Stimulated activated CD8-positive, alpha-beta memory T cell treated with anti-CD3 and anti-CD28 coated beads, Interleukin-4, amount 100 ng/mL, for 48 hours (primary cell): ENCODE results near the gene SSUH2.
A peak's percentile ranks its signal among the peaks of the same experiment; 100 is the strongest.
"Not testable (repeated sequence)": the region's sequence is repeated elsewhere in the genome, so short reads cannot be mapped to it uniquely, and the experiment has no call there.

Experiments used
- DNase-seq: peaks from one replicate; pipeline ENCODE4 v3.0.0-alpha.2; 2020

The SSUH2 gene

DNA sequence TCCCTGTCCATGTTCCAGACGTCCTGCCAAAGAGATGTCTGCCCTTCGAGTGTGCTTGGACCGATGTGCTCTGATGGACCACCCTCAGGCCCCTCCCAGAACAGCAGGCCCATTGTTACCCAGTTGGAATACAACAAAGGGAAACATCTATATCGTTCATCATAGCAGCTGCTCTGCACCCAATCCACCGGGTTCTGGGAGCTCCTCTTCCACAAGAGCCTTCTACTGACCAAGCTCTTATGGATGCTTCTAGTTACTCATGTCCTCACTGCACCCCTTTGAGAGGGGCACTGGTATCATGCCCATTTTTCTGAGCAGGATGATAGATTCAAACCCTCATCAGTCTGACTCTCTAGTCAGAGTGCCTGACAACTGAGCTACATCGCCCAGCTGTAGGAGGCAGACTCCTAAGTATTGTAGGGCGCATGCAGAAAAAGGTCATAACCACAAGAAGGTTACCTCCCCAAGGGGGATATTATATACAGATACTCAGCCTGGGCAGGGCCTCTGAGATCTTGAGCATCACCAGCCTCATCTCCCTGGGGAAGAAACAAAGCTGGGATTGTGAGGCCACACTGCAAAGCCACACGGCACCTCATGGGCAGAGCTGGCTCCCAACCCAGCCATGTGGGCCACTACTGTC is at the start of gene SSUH2:
SSUH2 (minus strand) TSS at position 51 of the 643 bp plus-strand sequence; CDS start at position 11, 40 bp downstream.
- no peak for DNase-seq

GRCh38 chr3:8691295-8691694 is 46.7 kb upstream of the SSUH2 start:
- DNase-seq: not testable (repeated sequence)

- not testable (repeated sequence) for DNase-seq
Observed at GRCh38 chr3:8684992-8685391, 40.4 kb upstream of the SSUH2 start.

DNA sequence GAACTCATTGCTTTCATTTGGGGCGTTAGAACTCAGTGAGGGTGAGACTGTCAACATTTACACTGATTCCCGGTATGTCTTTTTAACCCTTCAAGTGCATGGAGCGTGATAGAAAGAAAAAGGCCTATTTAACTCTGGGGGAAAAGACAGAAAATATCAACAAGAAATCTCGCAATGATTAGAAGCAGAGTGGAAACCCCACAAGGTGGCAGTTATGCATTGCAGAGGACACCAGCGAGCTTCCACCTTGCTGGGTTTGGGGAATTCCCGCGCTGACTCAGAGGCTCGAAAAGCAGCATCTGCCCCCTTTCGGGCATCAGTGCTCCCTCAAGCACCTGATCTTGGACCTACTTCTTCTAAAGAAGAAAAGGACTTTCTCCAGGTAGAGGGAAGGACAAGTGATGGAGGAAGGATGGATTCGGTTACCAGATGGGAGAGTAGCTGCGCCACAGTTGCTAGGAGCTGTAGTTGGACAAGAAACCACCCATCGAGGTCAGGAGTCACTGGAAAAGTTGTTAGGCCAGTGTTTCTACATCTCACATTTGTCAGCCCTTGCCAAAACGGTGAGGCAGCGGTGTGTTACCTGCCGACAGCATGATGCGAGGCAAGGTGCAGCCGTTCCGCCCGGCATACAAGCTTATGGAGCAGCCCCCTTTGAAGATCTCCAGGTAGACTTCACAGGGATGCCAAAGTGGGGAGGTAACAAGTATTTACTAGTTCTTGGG is 38.4 kb upstream of the SSUH2 start:
- peak; percentile 32 for DNase-seq

GRCh38 chr3:8681881-8682538 is 37.4 kb upstream of the SSUH2 start:
- DNase-seq: not testable (repeated sequence)

DNA sequence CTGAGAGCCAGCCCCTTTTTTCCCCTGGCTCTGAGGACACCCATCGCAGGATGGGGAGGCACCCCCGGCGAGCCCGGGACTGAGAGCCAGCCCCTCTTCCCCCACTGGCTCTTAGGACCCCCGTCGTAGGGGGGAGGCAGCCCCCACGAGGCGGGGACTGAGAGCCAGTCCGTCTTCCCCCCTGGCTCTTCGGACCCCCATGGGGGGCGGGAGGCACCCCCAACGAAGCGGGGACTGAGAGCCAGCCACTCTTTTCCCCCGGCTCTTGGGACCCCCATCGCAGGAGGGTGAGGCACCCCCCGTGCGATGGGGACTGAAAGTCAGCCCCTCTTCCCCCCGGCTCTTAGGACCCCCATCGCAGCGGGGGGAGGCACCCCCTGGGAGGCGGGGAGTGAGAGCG is 36.8 kb upstream of the SSUH2 start:
- DNase-seq: no peak

- not testable (repeated sequence) for DNase-seq
Observed at GRCh38 chr3:8679817-8680553, 35.4 kb upstream of the SSUH2 start.

DNA sequence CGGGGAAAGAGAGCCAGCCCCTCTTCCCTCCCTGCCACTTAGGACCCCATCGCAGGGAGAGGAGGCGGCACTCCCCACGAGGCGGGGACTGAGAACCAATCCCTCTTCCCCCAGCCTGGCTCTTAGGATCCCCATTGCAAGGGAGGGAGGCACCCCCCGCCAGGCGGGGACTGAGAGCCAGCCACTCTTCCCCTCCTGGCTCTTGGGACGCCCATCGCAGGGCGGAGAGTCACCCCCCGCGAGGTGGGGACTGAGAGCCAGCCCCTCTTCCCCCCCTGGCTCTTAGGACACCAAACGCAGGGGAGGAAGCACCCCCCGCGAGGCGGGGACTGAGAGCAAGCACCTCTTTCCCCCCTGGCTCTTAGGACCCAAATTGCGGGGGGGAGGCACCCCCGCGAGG is 34.2 kb upstream of the SSUH2 start:
- DNase-seq: no peak

DNA sequence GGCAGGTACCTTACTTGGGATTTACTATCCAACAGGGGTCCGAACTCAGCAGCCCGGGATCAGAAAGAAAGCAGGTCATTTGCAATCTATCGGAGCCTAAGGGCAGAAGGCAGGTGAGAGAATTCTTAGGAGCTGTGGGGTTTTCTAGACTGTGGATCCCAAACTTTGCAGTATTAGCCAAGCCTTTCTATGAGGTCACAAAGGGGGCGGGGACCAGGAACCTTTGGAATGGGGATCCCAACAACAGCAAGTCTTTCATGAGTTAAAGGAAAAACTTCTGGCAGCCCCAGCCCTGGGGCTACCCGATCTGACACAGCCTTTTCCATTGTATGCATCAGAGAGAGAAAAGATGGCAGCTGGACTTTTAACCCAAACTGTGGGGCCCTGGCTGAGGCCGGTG is 32.7 kb upstream of the SSUH2 start:
- DNase-seq: not testable (repeated sequence)

GRCh38 chr3:8675591-8675990 is 31.0 kb upstream of the SSUH2 start:
- DNase-seq: not testable (repeated sequence)

GRCh38 chr3:8673083-8673737 is 28.6 kb upstream of the SSUH2 start:
- no peak for DNase-seq

- DNase-seq: no peak
Observed at GRCh38 chr3:8669019-8669418, 24.4 kb upstream of the SSUH2 start.

DNA sequence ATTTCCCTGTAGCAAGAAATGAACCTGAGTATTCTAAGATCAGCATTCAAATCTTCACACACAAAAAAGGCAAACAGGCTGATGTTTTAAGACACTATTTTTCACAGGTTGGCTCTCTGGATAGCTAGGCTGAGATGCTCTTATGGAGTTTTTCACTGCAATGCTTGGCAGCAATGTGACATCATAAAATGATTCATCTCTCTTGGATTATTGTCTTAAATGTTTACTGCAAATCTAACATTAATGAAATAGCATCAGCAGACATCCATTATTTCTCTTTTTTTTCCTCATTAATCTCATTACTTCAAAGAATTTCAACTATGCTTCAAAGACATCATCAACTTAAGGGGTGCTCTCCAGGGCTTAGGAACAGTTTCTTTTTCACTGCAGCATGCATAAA is 23.6 kb upstream of the SSUH2 start:
- DNase-seq: no peak

DNA sequence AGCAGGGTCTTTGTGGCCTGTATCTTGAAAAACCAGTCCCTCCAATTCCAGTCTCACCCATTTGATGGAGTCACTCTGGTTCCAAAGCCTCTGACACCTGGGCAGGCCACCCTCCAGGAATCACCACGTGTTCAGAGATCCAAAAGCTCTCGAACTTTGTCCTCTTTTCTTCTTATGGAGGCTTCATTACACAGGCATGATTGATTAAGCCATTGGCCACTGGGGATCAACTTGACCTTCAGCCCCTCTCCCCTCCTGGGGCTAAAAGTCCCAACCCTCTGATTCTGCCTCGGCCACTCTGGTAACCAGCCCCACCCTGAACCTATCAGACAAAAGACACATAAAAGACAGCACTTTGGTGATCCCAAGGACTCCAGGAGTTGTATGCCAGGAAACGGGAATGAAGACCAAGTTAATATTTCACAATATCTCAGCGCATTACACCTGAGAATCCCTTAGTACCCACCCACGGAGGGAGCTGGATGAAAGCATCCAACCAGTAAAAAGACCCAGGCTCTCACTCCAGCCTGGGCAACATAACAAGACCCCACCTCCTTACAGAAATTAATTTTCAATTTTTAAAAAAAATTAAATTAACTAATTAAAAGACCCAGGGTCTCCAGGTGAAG is 23.0 kb upstream of the SSUH2 start:
- DNase-seq: no peak

DNA sequence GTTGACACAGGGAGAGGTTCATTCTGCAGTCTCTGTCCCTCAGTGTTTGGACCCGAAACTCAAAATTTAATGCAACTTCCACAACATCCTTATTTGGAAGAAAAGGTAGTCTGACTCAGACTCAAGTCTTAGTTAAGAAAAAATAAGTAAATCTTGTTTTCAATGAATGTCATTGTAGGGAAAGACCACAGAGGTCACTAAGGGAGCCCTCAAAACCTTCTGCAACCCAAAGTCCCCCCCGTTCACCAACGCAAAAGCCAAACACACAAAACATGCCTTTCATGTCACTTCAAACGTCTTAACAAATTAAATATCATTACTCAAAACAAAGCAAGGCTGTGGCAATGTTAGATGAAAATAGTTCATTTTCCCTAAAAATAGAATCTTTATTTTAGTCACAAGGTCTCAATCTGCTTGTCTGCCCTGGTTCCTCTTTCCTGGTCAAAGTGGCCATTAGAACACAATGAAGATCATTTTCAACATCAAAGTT is 20.9 kb upstream of the SSUH2 start:
- no peak for DNase-seq

DNA sequence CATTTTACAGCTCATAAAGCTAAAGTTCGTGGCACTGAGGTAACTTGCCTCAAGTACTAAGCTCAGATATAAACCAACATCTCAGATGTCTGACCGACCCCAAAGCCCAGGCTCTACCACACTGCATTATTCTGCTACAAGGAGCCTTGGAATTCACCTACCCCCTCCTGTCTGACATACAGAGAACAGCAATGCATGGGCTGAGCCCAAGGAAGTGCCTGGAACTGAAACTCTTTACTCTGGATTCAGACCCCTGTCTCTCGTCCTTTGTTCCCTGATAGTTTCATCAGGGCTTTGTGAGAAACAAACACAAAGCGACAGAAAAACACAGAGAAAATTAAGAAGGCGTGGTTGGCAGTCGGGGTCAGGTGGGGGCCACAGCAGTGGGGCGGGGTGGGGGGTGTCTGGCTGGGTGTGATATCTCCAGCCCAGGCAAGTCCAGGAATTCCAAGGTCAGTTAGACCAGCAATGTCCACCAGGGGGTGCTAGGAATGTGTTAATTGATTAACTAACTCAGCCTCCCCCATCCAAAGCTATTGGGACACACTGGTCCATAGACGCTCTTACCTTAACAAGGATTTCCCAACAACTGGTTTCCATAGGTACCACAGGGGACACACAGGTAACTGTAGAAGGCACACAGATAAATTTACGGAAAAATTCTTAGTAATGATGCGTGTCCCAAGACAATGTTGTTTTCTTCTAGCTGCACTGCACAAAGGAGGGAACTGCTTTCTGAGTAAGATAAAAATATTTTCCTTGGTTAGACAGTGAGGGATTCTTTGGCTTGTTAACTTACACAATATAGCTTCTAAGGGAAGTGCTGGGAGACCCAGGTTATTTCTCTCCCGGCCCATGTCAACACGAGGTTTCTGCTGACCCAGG is 18.8 kb upstream of the SSUH2 start:
- DNase-seq: peak; percentile 77

DNA sequence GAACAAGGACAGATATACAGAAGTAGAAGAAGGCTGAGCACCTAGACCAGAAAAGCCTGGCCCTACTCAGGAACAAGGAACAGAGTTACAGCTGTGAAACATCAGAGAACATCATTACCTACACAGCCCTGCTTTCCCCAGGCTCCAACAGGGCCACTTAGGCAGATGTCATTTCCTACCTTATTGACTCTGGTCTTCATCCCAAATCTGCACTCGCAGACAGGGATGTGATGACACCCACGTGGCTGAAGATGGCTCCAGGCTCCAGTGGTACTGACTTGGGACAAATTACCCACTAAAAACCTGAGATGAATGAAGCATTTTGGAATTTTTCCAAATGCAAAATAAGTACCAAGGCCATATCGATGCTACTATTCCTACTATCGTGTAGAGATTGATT is 18.0 kb upstream of the SSUH2 start:
- no peak for DNase-seq

DNA sequence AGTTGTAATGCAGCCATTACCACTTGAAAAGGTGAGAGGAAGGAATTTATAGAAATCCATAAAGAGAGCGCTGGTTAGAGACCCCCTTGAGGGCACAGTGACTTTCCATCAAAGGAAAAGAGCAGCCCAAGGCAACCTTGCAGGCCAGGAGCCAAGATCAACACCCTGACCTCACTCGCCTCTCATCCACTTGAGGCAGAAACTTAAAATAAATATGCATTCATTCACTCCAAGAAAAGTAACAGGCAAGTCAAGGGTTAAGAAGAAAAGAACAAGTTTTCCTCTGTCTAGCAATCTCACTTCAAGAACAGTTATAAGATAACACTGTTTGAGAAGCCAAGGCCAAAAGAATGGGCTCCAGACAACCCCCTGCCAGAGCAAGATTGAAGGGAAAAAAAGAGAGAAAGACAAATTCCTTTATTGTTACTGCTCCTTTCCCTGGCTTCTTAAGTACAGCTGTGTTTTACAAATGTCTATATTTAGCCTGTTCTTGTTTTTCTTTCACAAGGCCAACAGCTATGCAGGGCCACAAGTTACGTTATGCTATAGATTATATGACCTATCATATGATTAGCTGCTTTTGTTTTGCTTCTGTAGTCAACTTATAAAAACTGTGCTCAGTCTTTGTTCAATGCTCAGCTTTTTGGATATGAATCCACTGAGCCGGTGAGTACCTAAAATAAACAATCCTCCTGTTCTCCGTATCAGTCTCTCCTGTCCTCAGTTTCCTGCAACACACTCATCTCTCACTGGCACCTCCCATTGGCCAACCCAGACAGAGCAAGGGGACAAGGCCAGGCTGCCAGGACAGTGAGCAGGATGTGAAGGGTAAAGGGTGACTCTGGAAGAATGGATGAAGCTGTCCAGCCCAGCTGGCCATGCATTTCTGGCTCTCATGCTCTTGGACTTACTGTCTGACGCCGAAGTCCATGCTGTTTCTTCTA is 15.8 kb upstream of the SSUH2 start:
- DNase-seq: no peak

GRCh38 chr3:8659242-8659641 is 14.6 kb upstream of the SSUH2 start:
- no peak for DNase-seq
